GM06990 (cell line): ENCODE results near the gene GOLGA3.

Experiments
- DNase-seq: peaks from one replicate; pipeline ENCODE4 v3.0.0-alpha.2; 2011; ENCODE audit not compliant: insufficient read length; ENCODE audit errors: extremely low read depth
- H3K27me3 ChIP-seq: replicated peaks from 2 replicates; pipeline ENCODE4 v1.6.0; 2011; ENCODE audit warnings: low read length; ENCODE audit not compliant: control insufficient read depth, insufficient read depth
- H3K36me3 ChIP-seq: 2 replicates; pipeline ENCODE4 v1.5.1; 2011; ENCODE audit warnings: low read length; ENCODE audit not compliant: control insufficient read depth, insufficient read depth
- H3K4me3 ChIP-seq: replicated peaks from 2 replicates; pipeline ENCODE4 v1.5.1; 2011; ENCODE audit warnings: low read depth, mild to moderate bottlenecking, control low read depth, low read length
- CTCF ChIP-seq: IDR thresholded peaks from 2 replicates; pipeline ENCODE4 v1.5.1; 2011; ENCODE audit warnings: low read length, control low read depth, mild to moderate bottlenecking, inconsistent platforms; ENCODE audit not compliant: insufficient read depth, poor library complexity, severe bottlenecking

The GOLGA3 gene

GRCh38 chr12:132784580-132784979, 44.1 kb downstream of the GOLGA3 start:
- no peak for DNase-seq
- Histone ChIP-seq H3K4me3 (no peak overlapping the region), H3K36me3 (peaks cover 54% of the 10 kb centered on the region), H3K27me3 (no peaks in the 10 kb centered on the region)
- TF ChIP-seq CTCF = no peak

- no peaks in the 10 kb centered on the region for H3K27me3 ChIP-seq
- no peak for TF ChIP-seq CTCF
- DNase-seq = no peak
- no peak overlapping the region for H3K4me3 ChIP-seq
- H3K36me3 ChIP-seq = peaks cover 51% of the 10 kb centered on the region
These were observed 44.6 kb downstream of the GOLGA3 start for GRCh38 chr12:132783917-132784531.

GRCh38 chr12:132781938-132782337, 46.7 kb downstream of the GOLGA3 start:
- DNase-seq = no peak
- H3K36me3 ChIP-seq = peaks cover 49% of the 10 kb centered on the region
- H3K4me3 ChIP-seq = no peak overlapping the region
- H3K27me3 ChIP-seq = no peaks in the 10 kb centered on the region
- TF ChIP-seq CTCF = no peak

GRCh38 chr12:132779781-132780353, 48.8 kb downstream of the GOLGA3 start:
- DNase-seq = no peak
- TF ChIP-seq CTCF = no peak
- H3K4me3 ChIP-seq = no peak overlapping the region
- H3K27me3 ChIP-seq = no peaks in the 10 kb centered on the region
- H3K36me3 ChIP-seq = peaks cover 59% of the 10 kb centered on the region

- DNase-seq = no peak
- H3K4me3 ChIP-seq = no peak overlapping the region
- no peaks in the 10 kb centered on the region for H3K27me3 ChIP-seq
- H3K36me3 ChIP-seq = peaks cover 55% of the 10 kb centered on the region
- TF ChIP-seq CTCF = no peak
These were observed 51.1 kb downstream of the GOLGA3 start for GRCh38 chr12:132777614-132778013.
